Hematopoietic multipotent progenitor cell treated with erythropoietin and hydrocortisone succinate and interleukin-3 and kit ligand, for 17 days (in vitro differentiated cells): ENCODE measurements around the gene DSC3.

Experiments used
- DNase-seq: peaks from one replicate; pipeline ENCODE4 v3.0.0-alpha.2; 2015; ENCODE audit warnings: low spot score

The DSC3 gene

GRCh38 chr18:31042406-31043181 lies at the start of gene DSC3:
Gene DSC3, minus strand, starts transcription at chr18:31042742. Its CDS starts 82 bp downstream, at chr18:31042660.
- no peak for DNase-seq

- no peak for DNase-seq
Observed at GRCh38 chr18:31091350-31091749, 48.8 kb upstream of the DSC3 start.

GRCh38 chr18:31088532-31088931 lies 46.0 kb upstream of the DSC3 start:
- no peak for DNase-seq

GRCh38 chr18:31079973-31080372 lies 37.4 kb upstream of the DSC3 start:
- DNase-seq: no peak

GRCh38 chr18:31077878-31078277 lies 35.3 kb upstream of the DSC3 start:
- no peak for DNase-seq

- no peak for DNase-seq
Observed at GRCh38 chr18:31072175-31072574, 29.6 kb upstream of the DSC3 start.

- no peak for DNase-seq
Observed at GRCh38 chr18:31070206-31070605, 27.7 kb upstream of the DSC3 start.

GRCh38 chr18:31066266-31066665 lies 23.7 kb upstream of the DSC3 start:
- DNase-seq: no peak

- no peak for DNase-seq
Observed at GRCh38 chr18:31065036-31065773, 22.7 kb upstream of the DSC3 start.

- DNase-seq: no peak
Observed at GRCh38 chr18:31064130-31064529, 21.6 kb upstream of the DSC3 start.

- DNase-seq: no peak
Observed at GRCh38 chr18:31061945-31062344, 19.4 kb upstream of the DSC3 start.

- DNase-seq: no peak
Observed at GRCh38 chr18:31058897-31059296, 16.4 kb upstream of the DSC3 start.

- DNase-seq: no peak
Observed at GRCh38 chr18:31057917-31058316, 15.4 kb upstream of the DSC3 start.

GRCh38 chr18:31057051-31057450 lies 14.5 kb upstream of the DSC3 start:
- DNase-seq: no peak

- no peak for DNase-seq
Observed at GRCh38 chr18:31056296-31056695, 13.8 kb upstream of the DSC3 start.

GRCh38 chr18:31050635-31051034 lies 8.1 kb upstream of the DSC3 start:
- DNase-seq: no peak

GRCh38 chr18:31049189-31049588 lies 6.6 kb upstream of the DSC3 start:
- DNase-seq: no peak

GRCh38 chr18:31048216-31048615 lies 5.7 kb upstream of the DSC3 start:
- DNase-seq: no peak

- no peak for DNase-seq
Observed at GRCh38 chr18:31046916-31047315, 4.4 kb upstream of the DSC3 start.

- DNase-seq: no peak
Observed at GRCh38 chr18:31045599-31045998, 3.1 kb upstream of the DSC3 start.

GRCh38 chr18:31044926-31045325 lies 2.4 kb upstream of the DSC3 start:
- DNase-seq: no peak

- no peak for DNase-seq
Observed at GRCh38 chr18:31043709-31044108, 1.2 kb upstream of the DSC3 start.

GRCh38 chr18:31042084-31042405 lies 497 bp downstream of the DSC3 start:
- no peak for DNase-seq
